Thymus (tissue), 11 donors: Measurements from ENCODE around the gene WRAP73. TPM values are rescaled to one million over a fixed set of nuclear protein-coding genes. Genes with fewer than 3 reads are reported as not detected.

ENCODE experiments used
- DNase-seq, 9 donors: peaks; one replicate each; pipeline ENCODE4 v3.0.0-alpha.2; 2013; ENCODE audit warnings: low spot score in 9 of 9, low read depth in 6 of 9, missing footprints in 1 of 9
- H3K27ac ChIP-seq, 2 donors: one replicate each; pipeline ENCODE4 v1.5.1; 2013; ENCODE audit warnings: control low read depth in 1 of 2, low read depth in 1 of 2, low read length in 1 of 2, mild to moderate bottlenecking in 1 of 2, moderate library complexity in 1 of 2
- H3K27me3 ChIP-seq, 2 donors: one replicate each; pipeline ENCODE4 v1.5.1; 2013; ENCODE audit warnings: low read length in 1 of 2; ENCODE audit not compliant: control insufficient read depth in 2 of 2, insufficient read depth in 1 of 2
- H3K36me3 ChIP-seq, 2 donors: one replicate each; pipeline ENCODE4 v1.5.1; 2013; ENCODE audit warnings: low read length in 1 of 2, mild to moderate bottlenecking in 1 of 2, moderate library complexity in 1 of 2; ENCODE audit not compliant: control insufficient read depth in 2 of 2, insufficient read depth in 2 of 2
- H3K4me1 ChIP-seq, 2 donors: one replicate each; pipeline ENCODE4 v1.5.1; 2013; ENCODE audit warnings: low read length in 2 of 2; ENCODE audit not compliant: control insufficient read depth in 2 of 2, insufficient read depth in 2 of 2
- H3K4me3 ChIP-seq, 2 donors: one replicate each; pipeline ENCODE4 v1.5.1; 2013; ENCODE audit warnings: low read length in 2 of 2, control low read depth in 1 of 2, mild to moderate bottlenecking in 1 of 2
- H3K9me3 ChIP-seq, 2 donors: one replicate each; pipeline ENCODE4 v1.5.1; 2013; ENCODE audit warnings: low read length in 1 of 2, mild to moderate bottlenecking in 1 of 2; ENCODE audit not compliant: control insufficient read depth in 2 of 2, insufficient read depth in 1 of 2
- WGBS: extraction: QIAGEN DNeasy Blood & Tissue Kit; methylation state at CpG from one replicate; pipeline ENCODE4 v1.1.7; 2013; 5-methylcytosine and 5-hydroxymethylcytosine counted together
- polyA plus RNA-seq: library from polyadenylated mRNA; stranded (reverse); fragments of 200-250 nt; gene quantifications from one replicate; pipeline ENCODE4 v1.2.3, GENCODE V29; 2013
- total RNA-seq: library from RNA; stranded (reverse); fragments of 120-200 nt; gene quantifications from one replicate; pipeline ENCODE4 v1.2.4, GENCODE V29; 2013
- donor health status: healthy.

WRAP73 gene
- total and polyA plus RNA-seq, 2 donors: 19.7 to 25.9 TPM

DNA sequence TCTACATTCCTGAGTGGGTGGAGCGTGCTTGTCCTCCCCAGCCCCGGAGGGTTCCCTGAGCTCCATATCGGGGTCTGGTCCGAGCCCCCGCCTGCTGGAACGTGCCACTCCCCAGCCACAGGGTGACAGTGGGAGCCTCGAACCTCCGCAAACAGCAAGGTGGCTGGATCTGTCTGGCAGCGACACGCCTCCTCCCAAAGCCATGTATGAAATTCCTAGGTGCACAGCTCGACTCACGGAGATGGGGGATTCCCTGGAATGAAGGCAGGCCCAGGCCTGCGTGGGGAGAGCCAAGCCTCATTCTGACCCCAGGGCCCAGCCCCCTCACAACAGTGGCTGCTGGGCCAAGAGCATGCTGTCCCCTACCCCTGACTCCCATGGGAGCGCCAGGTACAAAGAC, 35.3 kb upstream of the WRAP73 start:
- H3K4me3 ChIP-seq: no peak overlapping the region
- H3K4me1 ChIP-seq: peaks cover 0 to 18% of the 10 kb centered on the region in 2 donors
- no peaks in the 10 kb centered on the region for H3K36me3 ChIP-seq
- peaks cover 0 to 14% of the 10 kb centered on the region in 2 donors for H3K27me3 ChIP-seq
- H3K27ac ChIP-seq: no peak overlapping the region
- H3K9me3 ChIP-seq: no peaks in the 10 kb centered on the region
- DNase-seq: no peak
- 93% methylated on average over 14 of the region's 14 CpGs for WGBS

- Histone ChIP-seq H3K4me3 (no peak overlapping the region), H3K27ac (no peak overlapping the region), H3K27me3 (peaks cover 0 to 14% of the 10 kb centered on the region in 2 donors), H3K9me3 (no peaks in the 10 kb centered on the region), H3K4me1 (peaks cover 0 to 12% of the 10 kb centered on the region in 2 donors), H3K36me3 (no peaks in the 10 kb centered on the region)
- no peak for DNase-seq
- 31% methylated on average over 26 of the region's 26 CpGs for WGBS
These were observed 34.1 kb upstream of the WRAP73 start for GRCh38 chr1:3683992-3684391.

DNA sequence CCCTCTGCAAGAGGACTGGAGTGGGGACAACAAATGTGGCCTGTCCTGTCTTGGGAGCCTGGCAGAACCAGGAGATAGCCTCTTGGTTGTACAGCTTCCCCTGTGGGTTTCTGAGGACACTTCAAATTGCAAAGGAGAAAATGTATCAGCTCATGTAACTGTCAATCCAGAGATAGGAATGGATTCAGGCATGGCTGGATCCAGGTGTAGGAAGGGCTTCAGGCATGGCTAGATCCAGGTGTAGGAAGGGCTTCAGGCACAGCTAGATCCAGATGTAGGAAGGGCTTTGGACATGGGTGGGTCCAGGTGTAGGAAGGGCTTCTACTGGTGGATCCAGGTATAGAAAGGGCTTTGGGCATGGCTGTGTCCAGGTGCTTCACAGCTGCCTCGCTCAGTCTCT, 33.3 kb upstream of the WRAP73 start:
- 93% methylated on average over 1 of the region's 1 CpG for WGBS
- Histone ChIP-seq H3K27me3 (peaks cover 0 to 14% of the 10 kb centered on the region in 2 donors), H3K36me3 (no peaks in the 10 kb centered on the region), H3K9me3 (no peaks in the 10 kb centered on the region), H3K27ac (no peak overlapping the region), H3K4me1 (peaks cover 0 to 16% of the 10 kb centered on the region in 2 donors), H3K4me3 (no peak overlapping the region)
- DNase-seq: no peak

- peaks cover 0 to 14% of the 10 kb centered on the region in 2 donors for H3K27me3 ChIP-seq
These were observed 32.2 kb upstream of the WRAP73 start for GRCh38 chr1:3681898-3682806.

DNA sequence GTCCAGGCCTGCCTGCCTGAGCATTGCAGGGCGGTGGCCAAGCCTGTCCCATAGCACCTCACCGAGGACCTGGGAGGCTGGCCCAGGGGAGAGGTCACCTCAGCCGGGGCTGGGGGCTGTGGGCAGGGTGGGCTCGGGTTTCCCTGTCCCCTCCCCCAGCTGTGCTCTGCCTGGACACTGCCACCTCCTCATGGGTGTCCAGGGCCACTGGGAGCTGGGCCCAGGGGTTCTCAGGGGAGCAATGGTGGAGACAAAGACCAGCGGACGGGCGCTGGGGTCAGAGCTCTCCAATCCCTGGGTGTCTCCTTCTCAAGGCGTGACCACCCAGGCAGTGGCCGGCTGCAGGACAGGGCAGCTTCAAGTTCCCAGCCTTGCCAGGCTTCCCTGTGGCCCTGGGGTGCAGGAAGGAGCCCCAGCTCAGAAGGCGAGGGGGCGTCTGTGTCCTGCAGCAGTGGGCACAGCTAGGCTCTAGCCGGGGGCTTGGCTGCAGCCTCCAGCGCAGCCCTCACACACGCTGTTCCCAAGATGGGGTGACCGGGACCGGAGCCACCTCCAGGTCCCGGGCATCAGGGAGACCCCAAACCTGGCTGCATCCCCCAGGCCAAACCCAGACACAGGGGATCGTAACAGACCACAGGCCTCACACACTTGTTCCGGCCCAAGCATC, 31.5 kb upstream of the WRAP73 start:
- Histone ChIP-seq H3K36me3 (no peaks in the 10 kb centered on the region), H3K4me3 (no peak overlapping the region), H3K27ac (no peak overlapping the region), H3K9me3 (no peaks in the 10 kb centered on the region), H3K27me3 (peaks cover 0 to 14% of the 10 kb centered on the region in 2 donors), H3K4me1 (peaks cover 0 to 27% of the 10 kb centered on the region in 2 donors)
- no peak for DNase-seq
- WGBS: 95% methylated on average over 19 of the region's 19 CpGs

More at GRCh38 chr1:3681898-3682806, 32.2 kb upstream of the WRAP73 start:
- no peak for DNase-seq
- peaks cover 0 to 19% of the 10 kb centered on the region in 2 donors for H3K4me1 ChIP-seq
- H3K36me3 ChIP-seq: no peaks in the 10 kb centered on the region
- no peaks in the 10 kb centered on the region for H3K9me3 ChIP-seq
- no peak overlapping the region for H3K4me3 ChIP-seq
- H3K27ac ChIP-seq: no peak overlapping the region
- 93% methylated on average over 27 of the region's 27 CpGs for WGBS

GRCh38 chr1:3680488-3681230, 30.8 kb upstream of the WRAP73 start:
- WGBS: 92% methylated on average over 20 of the region's 20 CpGs
- peaks cover 0 to 14% of the 10 kb centered on the region in 2 donors for H3K27me3 ChIP-seq
- no peaks in the 10 kb centered on the region for H3K36me3 ChIP-seq
- H3K4me3 ChIP-seq: no peak overlapping the region
- peaks cover 0 to 23% of the 10 kb centered on the region in 2 donors for H3K4me1 ChIP-seq
- H3K9me3 ChIP-seq: no peaks in the 10 kb centered on the region
- no peak for DNase-seq
- no peak overlapping the region for H3K27ac ChIP-seq

DNA sequence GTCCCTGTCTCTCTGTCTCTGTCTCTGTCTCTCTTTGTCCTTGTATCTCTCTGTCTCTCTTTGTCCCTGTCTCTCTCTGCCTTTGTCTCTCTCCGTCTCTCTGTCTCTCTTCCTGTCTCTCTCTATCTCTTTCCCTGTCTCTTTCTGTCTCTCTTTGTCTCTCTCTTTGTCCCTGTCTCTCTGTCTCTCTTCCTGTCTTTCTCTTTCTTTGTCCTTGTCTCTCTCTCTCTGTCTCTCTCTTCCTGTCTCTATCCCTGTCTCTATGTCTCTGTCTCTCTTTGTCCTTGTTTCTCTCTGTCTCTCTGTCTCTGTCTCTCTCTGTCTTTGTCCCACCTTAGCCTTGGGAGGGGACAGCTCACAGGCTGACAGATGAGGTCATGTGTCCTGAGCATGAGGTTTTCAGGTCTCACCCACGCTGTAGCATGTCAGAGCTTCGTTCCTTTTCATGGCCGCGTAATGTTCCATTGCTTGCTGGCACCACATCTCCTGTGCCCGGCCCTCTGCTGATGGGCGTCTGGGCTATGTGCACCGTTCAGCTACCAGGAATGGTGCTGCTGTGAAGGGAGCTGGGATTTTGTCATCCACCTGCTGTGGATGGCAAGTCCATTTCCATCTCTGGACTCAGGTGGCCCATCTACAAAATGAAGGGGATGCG, 30.0 kb upstream of the WRAP73 start:
- H3K9me3 ChIP-seq: no peaks in the 10 kb centered on the region
- peaks cover 0 to 19% of the 10 kb centered on the region in 2 donors for H3K4me1 ChIP-seq
- peaks cover 0 to 13% of the 10 kb centered on the region in 2 donors for H3K27me3 ChIP-seq
- no peak for DNase-seq
- H3K27ac ChIP-seq: no peak overlapping the region
- H3K4me3 ChIP-seq: no peak overlapping the region
- WGBS: 97% methylated on average over 9 of the region's 9 CpGs
- H3K36me3 ChIP-seq: no peaks in the 10 kb centered on the region

GRCh38 chr1:3679098-3679555, 29.2 kb upstream of the WRAP73 start:
- Histone ChIP-seq H3K27me3 (peaks cover 0 to 9% of the 10 kb centered on the region in 2 donors), H3K4me1 (peaks cover 0 to 22% of the 10 kb centered on the region in 2 donors), H3K9me3 (no peaks in the 10 kb centered on the region), H3K36me3 (no peaks in the 10 kb centered on the region), H3K4me3 (no peak overlapping the region), H3K27ac (no peak overlapping the region)
- WGBS: 93% methylated on average over 18 of the region's 18 CpGs
- DNase-seq: no peak
